Measurements from ENCODE around the gene SUMF2. TPM values are rescaled to one million over a fixed set of nuclear protein-coding genes. Genes with fewer than 3 reads are reported as not detected.
A peak's percentile ranks its signal among the peaks of the same experiment; 100 is the strongest.

Gene SUMF2
- total and polyA plus RNA-seq, 2 of the 13 experiments (the other 11 are each of a cell fraction or from before 2014, with no cell fraction given) = 48.9 to 54.4 TPM

- TF ChIP-seq, protein P1, sequence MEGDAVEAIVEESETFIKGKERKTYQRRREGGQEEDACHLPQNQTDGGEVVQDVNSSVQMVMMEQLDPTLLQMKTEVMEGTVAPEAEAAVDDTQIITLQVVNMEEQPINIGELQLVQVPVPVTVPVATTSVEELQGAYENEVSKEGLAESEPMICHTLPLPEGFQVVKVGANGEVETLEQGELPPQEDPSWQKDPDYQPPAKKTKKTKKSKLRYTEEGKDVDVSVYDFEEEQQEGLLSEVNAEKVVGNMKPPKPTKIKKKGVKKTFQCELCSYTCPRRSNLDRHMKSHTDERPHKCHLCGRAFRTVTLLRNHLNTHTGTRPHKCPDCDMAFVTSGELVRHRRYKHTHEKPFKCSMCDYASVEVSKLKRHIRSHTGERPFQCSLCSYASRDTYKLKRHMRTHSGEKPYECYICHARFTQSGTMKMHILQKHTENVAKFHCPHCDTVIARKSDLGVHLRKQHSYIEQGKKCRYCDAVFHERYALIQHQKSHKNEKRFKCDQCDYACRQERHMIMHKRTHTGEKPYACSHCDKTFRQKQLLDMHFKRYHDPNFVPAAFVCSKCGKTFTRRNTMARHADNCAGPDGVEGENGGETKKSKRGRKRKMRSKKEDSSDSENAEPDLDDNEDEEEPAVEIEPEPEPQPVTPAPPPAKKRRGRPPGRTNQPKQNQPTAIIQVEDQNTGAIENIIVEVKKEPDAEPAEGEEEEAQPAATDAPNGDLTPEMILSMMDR (CRISPR knock-in tag; IDR thresholded peaks at IDR 0.05) = no peak
- TF ChIP-seq ZNF530 (CRISPR knock-in tag; IDR thresholded peaks at IDR 0.05; ENCODE audit: low read depth) = no peak
- peak; percentile 63; the same call in 1 of the 2 replicates for TF ChIP-seq ZNF124 (CRISPR knock-in tag; IDR thresholded peaks at IDR 0.05)
- TF ChIP-seq TGIF2 (CRISPR knock-in tag; IDR thresholded peaks at IDR 0.05) = peak; percentile 72; the same call in 1 of the 2 replicates
- TF ChIP-seq ZNF460 (CRISPR knock-in tag; IDR thresholded peaks at IDR 0.05; ENCODE audit: borderline replicate concordance) = no peak; the same call in 1 of the 2 replicates
- TF ChIP-seq, protein P2, sequence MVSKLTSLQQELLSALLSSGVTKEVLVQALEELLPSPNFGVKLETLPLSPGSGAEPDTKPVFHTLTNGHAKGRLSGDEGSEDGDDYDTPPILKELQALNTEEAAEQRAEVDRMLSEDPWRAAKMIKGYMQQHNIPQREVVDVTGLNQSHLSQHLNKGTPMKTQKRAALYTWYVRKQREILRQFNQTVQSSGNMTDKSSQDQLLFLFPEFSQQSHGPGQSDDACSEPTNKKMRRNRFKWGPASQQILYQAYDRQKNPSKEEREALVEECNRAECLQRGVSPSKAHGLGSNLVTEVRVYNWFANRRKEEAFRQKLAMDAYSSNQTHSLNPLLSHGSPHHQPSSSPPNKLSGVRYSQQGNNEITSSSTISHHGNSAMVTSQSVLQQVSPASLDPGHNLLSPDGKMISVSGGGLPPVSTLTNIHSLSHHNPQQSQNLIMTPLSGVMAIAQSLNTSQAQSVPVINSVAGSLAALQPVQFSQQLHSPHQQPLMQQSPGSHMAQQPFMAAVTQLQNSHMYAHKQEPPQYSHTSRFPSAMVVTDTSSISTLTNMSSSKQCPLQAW (CRISPR knock-in tag; IDR thresholded peaks at IDR 0.05) = 0 out of 2 replicates have a peak, but pooled peaks have one; percentile 39
- no peak for TF ChIP-seq ZNF503 (CRISPR knock-in tag; IDR thresholded peaks at IDR 0.05)
- TF ChIP-seq ZNF280D (CRISPR knock-in tag; IDR thresholded peaks at IDR 0.05) = no peak
- TF ChIP-seq CBX2 (IDR thresholded peaks at IDR 0.05; ENCODE audit: low read depth, low read length) = no peak
- TF ChIP-seq CBX2 (CRISPR knock-in tag; IDR thresholded peaks at IDR 0.05; ENCODE audit: low read depth) = no peak
- TF ChIP-seq REL (CRISPR knock-in tag; conservative IDR thresholded peaks at IDR 0.05) = 0 out of 2 replicates have a peak, but pooled peaks have one; percentile 71
- TF ChIP-seq SIX1 (CRISPR knock-in tag; IDR thresholded peaks at IDR 0.05; ENCODE audit: borderline replicate concordance) = peak; percentile 46; the same call in 1 of the 2 replicates
- peak; percentile 66; the same call in 1 of the 2 replicates for TF ChIP-seq ZNF343 (CRISPR knock-in tag; IDR thresholded peaks at IDR 0.05)
- TF ChIP-seq, protein P3, sequence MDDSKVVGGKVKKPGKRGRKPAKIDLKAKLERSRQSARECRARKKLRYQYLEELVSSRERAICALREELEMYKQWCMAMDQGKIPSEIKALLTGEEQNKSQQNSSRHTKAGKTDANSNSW (CRISPR knock-in tag; IDR thresholded peaks at IDR 0.05; ENCODE audit: borderline replicate concordance) = peak; percentile 65; the same call in 1 of the 2 replicates
- TF ChIP-seq NKX3-1 (CRISPR knock-in tag; IDR thresholded peaks at IDR 0.05) = peak; percentile 17; the same call in 1 of the 2 replicates
- TF ChIP-seq ARNT (IDR thresholded peaks at IDR 0.05) = no peak
- TF ChIP-seq ZNF558 (CRISPR knock-in tag; IDR thresholded peaks at IDR 0.05; ENCODE audit: borderline replicate concordance) = peak; percentile 65; the same call in 1 of the 2 replicates
- peak; percentile 96 for TF ChIP-seq ELF1 (CRISPR knock-in tag; IDR thresholded peaks at IDR 0.05)
- no peak for TF ChIP-seq CEBPB (IDR thresholded peaks at IDR 0.05; ENCODE audit: borderline replicate concordance, low read depth, low read length)
- TF ChIP-seq ZNF577 (CRISPR knock-in tag; IDR thresholded peaks at IDR 0.05; ENCODE audit: borderline replicate concordance, low read depth) = no peak
Observed at GRCh38 chr7:56106108-56107073, 42.3 kb downstream of the SUMF2 start, which contains the start of gene CHCHD2 (continued).

All from HepG2 (cell line).